HK-2 (cell line): ENCODE results near the gene CPEB3.

Experiments used
- DNase-seq: peaks from one replicate; pipeline ENCODE4 v3.0.0-alpha.2; 2018; ENCODE audit not compliant: unreplicated experiment

The CPEB3 gene

GRCh38 chr10:92213049-92213448, 77.8 kb downstream of the CPEB3 start:
- no peak for DNase-seq

- no peak for DNase-seq
These were observed 82.1 kb downstream of the CPEB3 start for GRCh38 chr10:92208736-92209135.

- DNase-seq = no peak
These were observed 82.6 kb downstream of the CPEB3 start for GRCh38 chr10:92208157-92208720.

GRCh38 chr10:92207061-92207460, 83.8 kb downstream of the CPEB3 start:
- no peak for DNase-seq

GRCh38 chr10:92203919-92204623, 86.8 kb downstream of the CPEB3 start:
- DNase-seq = no peak

- DNase-seq = no peak
These were observed 88.3 kb downstream of the CPEB3 start for GRCh38 chr10:92202536-92202935.

- no peak for DNase-seq
These were observed 90.3 kb downstream of the CPEB3 start for GRCh38 chr10:92200564-92200963.

GRCh38 chr10:92187101-92187500, 103.8 kb downstream of the CPEB3 start:
- no peak for DNase-seq

- no peak for DNase-seq
These were observed 105.9 kb downstream of the CPEB3 start for GRCh38 chr10:92184977-92185376.

- DNase-seq = no peak
These were observed 107.7 kb downstream of the CPEB3 start for GRCh38 chr10:92183199-92183598.

GRCh38 chr10:92181575-92181974, 109.3 kb downstream of the CPEB3 start:
- DNase-seq = no peak

GRCh38 chr10:92180399-92180798, 110.5 kb downstream of the CPEB3 start:
- DNase-seq = no peak

GRCh38 chr10:92177546-92177945, 113.3 kb downstream of the CPEB3 start:
- DNase-seq = no peak

- no peak for DNase-seq
These were observed 115.7 kb downstream of the CPEB3 start for GRCh38 chr10:92175164-92175563.

GRCh38 chr10:92173996-92174395, 116.9 kb downstream of the CPEB3 start:
- DNase-seq = no peak

- DNase-seq = no peak
These were observed 126.7 kb downstream of the CPEB3 start for GRCh38 chr10:92164036-92164696.

GRCh38 chr10:92162541-92162940, 128.3 kb downstream of the CPEB3 start:
- DNase-seq = no peak

GRCh38 chr10:92156874-92157773, 133.8 kb downstream of the CPEB3 start:
- DNase-seq = no peak

- DNase-seq = no peak
These were observed 140.1 kb downstream of the CPEB3 start for GRCh38 chr10:92150823-92151222.

GRCh38 chr10:92149261-92149660, 141.6 kb downstream of the CPEB3 start:
- DNase-seq = no peak

GRCh38 chr10:92146781-92147180, 144.1 kb downstream of the CPEB3 start:
- DNase-seq = no peak

- no peak for DNase-seq
These were observed 144.8 kb downstream of the CPEB3 start for GRCh38 chr10:92146107-92146506.
